ENCODE results near the gene RAD18. TPM values are rescaled to one million over a fixed set of nuclear protein-coding genes. Genes with fewer than 3 reads are reported as not detected.

Gene RAD18
- total RNA-seq, 2 experiments from 2014 or later: 47.4 to 50.3 TPM

GRCh38 chr3:8843347-8843746, 119.9 kb downstream of the RAD18 start:
- intact Hi-C loops (cut with micrococcal nuclease): no loop called here
- no peak for ATAC-seq
- TF ChIP-seq, protein P1, sequence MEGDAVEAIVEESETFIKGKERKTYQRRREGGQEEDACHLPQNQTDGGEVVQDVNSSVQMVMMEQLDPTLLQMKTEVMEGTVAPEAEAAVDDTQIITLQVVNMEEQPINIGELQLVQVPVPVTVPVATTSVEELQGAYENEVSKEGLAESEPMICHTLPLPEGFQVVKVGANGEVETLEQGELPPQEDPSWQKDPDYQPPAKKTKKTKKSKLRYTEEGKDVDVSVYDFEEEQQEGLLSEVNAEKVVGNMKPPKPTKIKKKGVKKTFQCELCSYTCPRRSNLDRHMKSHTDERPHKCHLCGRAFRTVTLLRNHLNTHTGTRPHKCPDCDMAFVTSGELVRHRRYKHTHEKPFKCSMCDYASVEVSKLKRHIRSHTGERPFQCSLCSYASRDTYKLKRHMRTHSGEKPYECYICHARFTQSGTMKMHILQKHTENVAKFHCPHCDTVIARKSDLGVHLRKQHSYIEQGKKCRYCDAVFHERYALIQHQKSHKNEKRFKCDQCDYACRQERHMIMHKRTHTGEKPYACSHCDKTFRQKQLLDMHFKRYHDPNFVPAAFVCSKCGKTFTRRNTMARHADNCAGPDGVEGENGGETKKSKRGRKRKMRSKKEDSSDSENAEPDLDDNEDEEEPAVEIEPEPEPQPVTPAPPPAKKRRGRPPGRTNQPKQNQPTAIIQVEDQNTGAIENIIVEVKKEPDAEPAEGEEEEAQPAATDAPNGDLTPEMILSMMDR (IDR thresholded peaks at IDR 0.05): no peak
- no peak overlapping the region for H3K4me3 Mint-ChIP-seq
- no peaks in the 10 kb centered on the region for H3K9me3 Mint-ChIP-seq
- POLR2A ChIA-PET: no interaction called here
- DNase-seq: no peak
- no peaks in the 10 kb centered on the region for H3K27me3 Mint-ChIP-seq
- H3K4me1 Mint-ChIP-seq (ENCODE audit: low read depth): no peaks in the 10 kb centered on the region
- no peak overlapping the region for H3K27ac Mint-ChIP-seq
- CTCF ChIA-PET: no interaction called here
- no peaks in the 10 kb centered on the region for H3K36me3 Mint-ChIP-seq (ENCODE audit: low read depth)

- no peaks in the 10 kb centered on the region for H3K4me1 Mint-ChIP-seq (ENCODE audit: low read depth)
- ATAC-seq (no peak), DNase-seq (no peak)
- no peak overlapping the region for H3K27ac Mint-ChIP-seq
- no peaks in the 10 kb centered on the region for H3K36me3 Mint-ChIP-seq (ENCODE audit: low read depth)
- intact Hi-C loops (cut with micrococcal nuclease): no loop called here
- no peaks in the 10 kb centered on the region for H3K9me3 Mint-ChIP-seq
- TF ChIP-seq, protein P1 (IDR thresholded peaks at IDR 0.05): no peak
- ChIA-PET CTCF (no interaction called here), POLR2A (no interaction called here)
- H3K4me3 Mint-ChIP-seq: no peak overlapping the region
- no peaks in the 10 kb centered on the region for H3K27me3 Mint-ChIP-seq
Observed at GRCh38 chr3:8842293-8842692, 121.0 kb downstream of the RAD18 start.

GRCh38 chr3:8841472-8841871, 121.8 kb downstream of the RAD18 start:
- POLR2A ChIA-PET: no interaction called here
- H3K36me3 Mint-ChIP-seq (ENCODE audit: low read depth): no peaks in the 10 kb centered on the region
- intact Hi-C loops (cut with micrococcal nuclease): no loop called here
- H3K4me1 Mint-ChIP-seq (ENCODE audit: low read depth): no peaks in the 10 kb centered on the region
- H3K27ac Mint-ChIP-seq: no peak overlapping the region
- DNase-seq (no peak), ATAC-seq (no peak)
- TF ChIP-seq, protein P1 (IDR thresholded peaks at IDR 0.05): no peak
- no peaks in the 10 kb centered on the region for H3K27me3 Mint-ChIP-seq
- no peak overlapping the region for H3K4me3 Mint-ChIP-seq
- no peaks in the 10 kb centered on the region for H3K9me3 Mint-ChIP-seq
- CTCF ChIA-PET: no interaction called here

DNA sequence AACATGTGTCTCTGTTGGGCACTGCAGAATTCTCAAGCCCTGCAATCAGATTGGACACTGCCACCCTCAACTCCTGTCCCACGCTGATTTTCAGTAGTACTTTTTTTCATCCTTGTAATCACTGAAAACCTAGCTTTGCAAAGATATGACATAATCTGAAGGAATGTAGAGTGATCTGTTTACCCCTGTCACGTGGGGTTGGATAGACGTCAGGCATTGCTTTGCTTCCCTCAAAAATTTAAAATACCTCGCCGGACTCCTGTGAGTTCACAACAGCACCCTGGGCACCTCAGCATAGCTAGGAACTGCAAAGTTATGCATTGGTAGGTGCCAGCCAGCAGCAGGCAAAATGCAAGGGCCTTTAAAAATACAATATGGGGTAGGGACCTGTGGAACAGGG, 122.7 kb downstream of the RAD18 start:
- intact Hi-C loops (cut with micrococcal nuclease): no loop called here
- ChIA-PET POLR2A (interaction anchor here (0.6 kb wide), 1 partner anchor 1128 kb away, joined by 3 read pairs; no protein-coding TSS in a partner anchor), CTCF (no interaction called here)
- no peaks in the 10 kb centered on the region for H3K4me1 Mint-ChIP-seq (ENCODE audit: low read depth)
- no peaks in the 10 kb centered on the region for H3K27me3 Mint-ChIP-seq
- DNase-seq (no peak), ATAC-seq (no peak)
- no peaks in the 10 kb centered on the region for H3K36me3 Mint-ChIP-seq (ENCODE audit: low read depth)
- TF ChIP-seq, protein P1 (IDR thresholded peaks at IDR 0.05): no peak
- H3K9me3 Mint-ChIP-seq: no peaks in the 10 kb centered on the region
- H3K27ac Mint-ChIP-seq: no peak overlapping the region
- H3K4me3 Mint-ChIP-seq: no peak overlapping the region

- ATAC-seq: no peak
- H3K4me1 Mint-ChIP-seq (ENCODE audit: low read depth): no peaks in the 10 kb centered on the region
Observed at GRCh38 chr3:8839607-8840325, 123.5 kb downstream of the RAD18 start.

More at GRCh38 chr3:8839607-8840325, 123.5 kb downstream of the RAD18 start:
- H3K27me3 Mint-ChIP-seq: no peaks in the 10 kb centered on the region
- no peaks in the 10 kb centered on the region for H3K9me3 Mint-ChIP-seq
- TF ChIP-seq, protein P1 (IDR thresholded peaks at IDR 0.05): no peak
- intact Hi-C loops (cut with micrococcal nuclease): no loop called here
- DNase-seq: no peak
- ChIA-PET CTCF (interaction anchor here (0.6 kb wide), 1 partner anchor 71 kb away, joined by 3 read pairs; the partner anchor contains the start of gene OXTR), POLR2A (no interaction called here)
- H3K27ac Mint-ChIP-seq: no peak overlapping the region
- H3K4me3 Mint-ChIP-seq: no peak overlapping the region
- no peaks in the 10 kb centered on the region for H3K36me3 Mint-ChIP-seq (ENCODE audit: low read depth)
